Stimulated activated CD8-positive, alpha-beta memory T cell treated with anti-CD3 and anti-CD28 coated beads, Interleukin-12 subunit alpha, Interleukin-12 subunit beta, amount 100 ng/mL, for 4 hours (primary cell): ENCODE measurements around the gene ELFN1.

Experiments
- DNase-seq: peaks from one replicate; pipeline ENCODE4 v3.0.0-alpha.2; 2020; ENCODE audit warnings: low read depth

ELFN1 gene

DNA sequence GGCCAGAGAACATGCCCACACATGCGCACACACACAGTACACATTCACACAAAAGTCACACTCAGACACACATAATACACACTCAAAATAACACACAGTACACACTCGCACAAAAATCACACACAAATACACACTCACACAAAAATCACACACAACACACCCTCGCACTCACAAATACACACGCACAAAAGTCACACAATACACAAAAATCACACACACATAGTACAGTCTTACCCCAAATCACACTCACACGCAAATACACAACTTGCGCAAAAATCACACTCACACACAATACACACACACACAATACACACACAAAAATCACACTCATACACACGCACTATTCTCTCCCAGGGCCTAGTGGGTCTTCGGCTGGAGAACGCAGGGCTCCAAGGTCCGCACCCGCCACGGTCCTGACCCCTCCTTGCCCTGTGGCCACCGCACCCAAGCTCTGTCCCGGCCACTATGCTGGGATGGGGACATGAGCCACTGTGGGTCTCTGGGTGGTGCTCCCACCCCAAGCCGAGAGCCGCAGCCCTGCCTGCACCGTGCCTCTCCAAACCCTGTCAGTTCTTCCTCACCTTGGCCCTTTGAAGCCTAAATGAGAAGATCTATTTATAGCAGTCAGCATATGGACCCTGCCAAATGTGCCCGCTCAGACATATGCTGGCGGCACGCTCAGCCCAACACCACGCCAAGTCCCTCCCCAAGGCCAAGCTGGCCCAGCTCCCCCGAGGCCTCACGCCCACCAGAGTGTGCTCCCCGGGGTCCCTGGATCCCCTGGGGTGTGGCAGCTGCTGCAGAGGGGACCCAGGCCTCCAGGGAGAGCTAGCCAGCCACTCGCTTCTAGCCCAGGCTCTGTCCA lies 55.9 kb downstream of the ELFN1 start:
- DNase-seq = no peak

DNA sequence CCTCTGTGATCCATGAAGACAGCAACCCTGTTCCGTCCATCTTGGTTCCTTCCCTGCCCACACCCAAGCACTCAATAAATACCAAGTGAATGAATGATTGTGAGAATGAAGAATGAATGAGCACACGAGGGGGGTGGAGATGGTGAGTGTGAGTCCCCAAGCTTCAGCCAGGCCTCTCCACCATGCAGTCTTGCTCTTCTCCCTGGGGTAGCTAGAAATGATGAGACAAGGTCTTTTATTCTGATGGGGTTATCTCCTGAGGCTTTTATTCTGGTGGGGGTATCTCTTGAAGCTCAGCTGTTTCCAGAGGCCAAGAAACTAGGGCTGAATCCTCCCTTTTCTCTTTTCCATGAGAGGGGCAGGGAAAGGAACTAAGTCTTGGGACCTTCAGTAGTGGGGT lies 57.0 kb downstream of the ELFN1 start:
- no peak for DNase-seq

DNA sequence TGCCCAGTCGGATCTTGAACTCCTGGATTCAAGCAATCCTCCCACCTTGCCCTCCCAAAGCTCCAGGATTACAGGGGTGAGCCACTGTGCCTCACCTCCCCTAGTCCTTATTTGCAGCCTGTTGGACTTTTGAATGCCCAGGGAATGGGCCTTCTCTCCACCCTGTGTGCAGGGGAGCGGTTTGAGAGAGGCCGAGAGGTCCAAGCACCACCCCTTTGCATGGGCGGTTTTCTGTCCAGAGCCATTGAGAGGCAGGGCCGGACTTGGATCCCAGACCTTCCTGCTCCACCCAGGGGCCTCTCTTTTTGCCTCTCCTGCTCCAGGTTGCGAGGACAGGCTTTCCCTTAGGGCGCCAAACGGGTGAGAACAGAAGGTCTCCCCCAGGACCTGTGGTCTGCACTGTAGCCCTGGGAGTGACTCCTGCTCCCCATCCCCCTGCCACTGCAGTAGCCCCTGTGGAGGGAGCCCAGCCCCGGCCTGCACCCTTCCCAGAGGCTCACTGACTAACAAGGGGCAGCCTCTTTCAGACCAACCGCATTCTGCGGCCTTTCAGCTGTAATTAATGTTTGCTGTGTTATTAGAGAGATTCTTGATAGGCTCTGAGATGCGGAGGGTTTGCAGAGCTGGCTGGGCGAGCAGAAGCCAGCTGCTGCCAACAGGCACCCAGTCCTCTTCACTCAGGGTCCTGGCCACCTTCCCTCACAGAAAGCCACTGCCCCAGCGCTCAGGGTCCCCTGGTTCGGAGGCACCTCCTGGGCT lies 57.9 kb downstream of the ELFN1 start:
- no peak for DNase-seq

DNA sequence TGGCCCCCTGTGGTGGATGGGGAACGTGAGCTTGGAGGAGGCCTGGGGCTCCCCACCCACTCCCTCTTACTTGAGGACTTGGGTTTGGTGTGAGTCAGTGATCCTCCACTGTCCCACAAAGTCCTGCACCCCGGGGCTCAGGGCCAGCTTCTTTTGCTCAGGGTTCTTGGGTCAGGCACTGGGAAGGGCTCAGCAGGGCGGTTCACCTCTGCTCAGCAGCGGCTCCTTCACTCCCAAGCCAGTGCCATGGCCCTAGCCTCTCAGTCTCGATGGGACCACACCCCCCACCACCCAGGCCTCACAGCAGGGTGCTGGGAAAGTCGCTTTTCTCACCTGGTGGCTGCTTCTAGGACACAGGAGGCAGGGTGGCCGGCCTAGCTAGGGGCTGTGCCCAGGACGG lies 59.1 kb downstream of the ELFN1 start:
- DNase-seq = no peak

DNA sequence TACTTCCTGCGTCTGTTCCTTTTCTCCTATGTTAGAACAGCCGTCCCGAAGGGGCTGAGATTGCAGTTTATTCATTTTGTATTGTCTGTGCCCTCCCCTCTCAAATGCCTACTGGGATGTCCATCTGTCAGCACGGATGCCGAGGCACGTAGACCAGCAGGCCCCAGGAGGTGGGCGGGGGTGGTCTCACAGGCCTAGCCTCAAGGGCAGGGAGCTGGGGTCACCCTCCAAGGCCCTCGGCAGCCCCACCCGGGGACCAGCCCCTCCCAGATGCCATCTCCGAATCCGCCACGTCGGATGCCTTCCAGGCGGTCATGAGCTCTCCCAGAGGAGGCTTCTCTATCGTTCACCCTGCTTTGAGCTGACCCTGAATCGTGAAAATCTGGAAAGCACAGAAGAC lies 59.7 kb downstream of the ELFN1 start:
- DNase-seq = no peak

DNA sequence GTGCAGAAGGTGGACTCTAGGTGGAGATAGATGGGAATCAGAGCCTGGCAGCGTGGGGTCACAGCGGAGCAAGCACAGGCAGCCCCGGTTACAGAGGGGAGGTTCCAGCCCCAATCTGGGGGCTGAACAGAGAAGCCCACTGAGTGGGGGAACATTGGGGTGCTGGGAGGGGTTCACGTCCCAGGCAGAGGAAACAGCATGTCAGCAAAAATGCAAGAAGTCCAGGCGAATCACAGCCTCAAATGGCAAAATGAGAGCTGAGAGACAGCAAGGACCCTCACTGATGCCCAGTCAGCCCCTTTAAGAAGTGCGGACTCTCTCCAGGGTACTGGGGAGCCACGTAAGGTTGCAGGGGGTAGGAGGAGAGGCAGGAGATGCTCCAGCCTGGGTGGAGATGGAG lies 62.0 kb downstream of the ELFN1 start:
- no peak for DNase-seq

DNA sequence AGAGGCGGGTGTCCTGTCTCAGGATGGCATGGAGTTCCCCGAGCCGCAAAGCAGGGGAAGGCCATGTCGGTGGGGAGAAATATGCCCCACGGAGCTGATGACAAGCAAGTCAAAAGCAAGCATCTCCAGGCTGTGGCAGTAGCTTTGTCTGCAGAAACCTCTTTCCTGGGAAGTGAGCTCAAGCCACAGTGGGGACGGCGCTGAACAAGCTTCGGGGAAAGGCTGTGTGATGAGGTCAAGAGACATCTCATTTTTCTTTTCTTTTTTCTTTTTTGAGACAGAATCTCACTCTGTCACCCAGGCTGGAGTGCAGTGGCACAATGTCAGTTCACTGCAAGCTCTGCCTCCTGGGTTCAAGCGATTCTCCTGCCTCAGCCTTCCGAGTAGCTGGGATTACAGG lies 62.6 kb downstream of the ELFN1 start:
- no peak for DNase-seq

DNA sequence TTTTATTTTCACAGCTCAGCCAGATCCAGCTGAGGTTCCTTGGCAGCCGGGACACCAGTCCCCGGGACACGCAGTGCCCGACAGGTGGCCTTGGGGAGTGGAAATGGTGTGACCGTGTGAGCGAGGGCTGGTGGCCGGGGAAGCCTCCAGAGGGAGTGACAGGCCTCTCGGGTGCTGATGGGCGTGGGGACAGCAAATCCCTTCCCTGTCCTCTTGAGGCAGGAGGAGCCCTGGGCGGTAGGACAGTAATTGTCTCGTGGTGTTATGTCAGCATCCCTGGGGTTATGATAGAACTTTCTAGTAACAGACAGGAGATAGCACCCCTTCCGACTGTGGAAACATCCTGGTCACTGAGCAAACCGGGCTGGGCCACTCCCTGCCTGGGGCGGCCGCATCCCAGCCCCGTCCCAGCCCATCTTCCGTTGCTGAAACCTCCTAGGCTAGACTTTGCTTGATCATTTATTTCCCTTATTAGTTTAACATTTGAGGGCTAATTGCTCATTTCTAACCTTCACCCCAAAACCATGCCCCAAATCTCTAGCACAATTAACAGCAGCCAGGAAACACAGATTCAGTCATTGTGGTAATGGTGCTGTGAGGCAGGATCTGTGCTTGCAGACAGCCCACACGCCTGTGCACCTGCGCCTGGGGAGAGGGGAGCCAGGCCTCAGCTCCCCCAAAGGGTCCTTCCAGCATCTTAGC lies 63.3 kb downstream of the ELFN1 start:
- DNase-seq = no peak

DNA sequence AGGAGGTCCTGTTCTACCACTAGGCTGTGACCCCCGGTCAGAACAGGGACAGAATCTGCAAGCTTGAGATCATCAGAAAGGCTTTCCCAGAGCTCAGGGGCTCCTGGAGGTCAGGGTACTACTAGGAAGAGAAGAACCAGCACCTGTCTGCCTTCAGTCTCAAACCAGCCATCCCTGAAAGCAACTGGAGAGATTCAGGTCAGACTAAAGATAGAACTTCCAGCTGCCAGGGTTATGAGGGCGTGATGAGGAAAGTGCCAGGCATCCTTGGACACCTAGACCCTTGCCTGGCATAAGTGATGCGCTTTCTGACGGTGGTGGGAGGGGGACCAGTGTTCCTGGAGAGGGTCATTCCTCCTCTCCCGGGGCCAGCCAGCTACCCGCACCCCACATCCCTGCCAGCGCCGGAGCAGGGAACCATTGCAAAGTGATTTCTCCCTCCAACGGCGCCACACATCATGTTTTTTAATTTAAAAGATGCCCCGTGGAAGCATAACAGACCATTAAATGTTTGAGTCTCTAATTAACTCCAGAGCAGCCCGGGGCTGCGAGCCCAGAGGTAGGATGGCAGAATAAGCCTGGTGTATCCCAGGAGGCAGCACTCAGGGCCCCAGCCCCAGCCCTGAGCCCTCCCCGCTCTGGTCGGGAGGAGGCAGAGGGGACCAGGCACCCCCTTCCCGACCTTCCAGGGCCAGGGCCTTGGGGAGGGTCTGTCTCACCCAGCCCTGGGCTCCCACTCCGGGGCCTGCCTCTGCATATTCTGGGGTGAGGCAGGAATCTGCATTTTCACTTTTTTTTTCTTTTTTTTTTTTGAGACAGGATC lies 64.0 kb downstream of the ELFN1 start:
- DNase-seq = no peak

DNA sequence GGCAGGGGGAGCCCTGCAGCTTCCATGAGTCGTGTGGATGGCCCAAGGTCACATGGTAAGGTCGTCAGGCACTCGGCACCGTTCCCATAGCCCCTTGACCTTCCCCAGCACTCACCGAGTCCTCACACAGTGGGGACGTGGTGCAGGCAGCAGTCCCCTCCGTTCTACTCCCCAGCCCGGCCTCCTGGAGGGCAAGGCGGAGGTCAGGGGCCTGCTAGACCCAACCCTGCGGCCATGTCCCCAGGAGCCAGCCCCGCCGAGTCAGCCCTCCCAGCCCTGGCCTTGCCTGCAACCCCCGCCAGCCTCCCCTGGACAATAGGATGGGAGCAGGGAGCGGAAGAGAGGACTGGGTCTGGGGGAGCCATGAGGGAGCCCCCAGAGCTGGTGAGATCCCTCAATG lies 65.2 kb downstream of the ELFN1 start:
- DNase-seq = no peak

DNA sequence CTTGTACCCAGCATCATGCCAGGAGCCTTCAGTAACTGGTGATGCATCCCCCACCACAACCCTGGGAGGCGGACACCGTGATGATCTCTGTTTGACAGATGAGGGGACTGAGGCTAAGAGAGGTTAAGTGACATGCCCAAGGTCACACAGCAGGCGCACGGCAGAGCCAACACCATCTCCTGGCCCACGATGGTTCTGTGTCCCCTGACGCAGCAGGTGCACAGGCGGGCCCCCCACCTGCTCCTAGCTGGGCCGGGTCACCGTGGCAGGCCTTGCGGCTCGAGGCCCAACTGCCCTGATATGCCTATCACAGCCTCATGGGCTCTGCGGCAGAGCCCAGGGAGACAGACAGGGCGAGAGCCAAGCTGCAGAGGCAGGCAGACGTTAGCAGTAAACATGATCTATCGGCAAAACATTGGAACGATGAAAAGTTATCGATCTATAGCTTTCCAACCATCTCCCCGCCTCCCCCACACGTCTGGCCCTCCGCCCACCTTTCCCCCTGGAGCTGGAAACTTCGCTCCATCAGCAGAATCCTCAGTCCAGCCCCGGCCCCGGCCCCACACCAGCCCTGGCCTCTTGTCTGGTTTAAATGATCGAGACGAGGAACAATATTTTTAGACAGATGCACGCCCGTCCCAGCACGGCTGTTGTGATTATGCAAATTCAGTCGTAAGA lies 65.9 kb downstream of the ELFN1 start:
- DNase-seq = no peak

DNA sequence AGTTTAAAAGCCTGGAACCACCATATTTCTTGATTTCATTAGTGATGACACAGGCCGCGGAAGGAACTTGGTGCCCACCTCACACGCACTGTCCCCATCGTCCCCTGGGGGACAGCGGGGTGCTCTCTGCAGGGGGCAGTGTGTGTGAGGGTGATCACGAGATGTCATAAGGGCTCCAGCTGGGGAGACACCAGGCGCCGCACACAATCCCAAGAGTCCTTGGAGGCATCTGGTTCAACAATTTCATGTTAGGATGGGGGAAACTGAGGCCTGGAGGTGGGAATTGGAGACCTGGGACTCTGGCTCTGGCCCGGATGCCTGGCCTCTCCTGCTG lies 66.4 kb downstream of the ELFN1 start:
- no peak for DNase-seq

DNA sequence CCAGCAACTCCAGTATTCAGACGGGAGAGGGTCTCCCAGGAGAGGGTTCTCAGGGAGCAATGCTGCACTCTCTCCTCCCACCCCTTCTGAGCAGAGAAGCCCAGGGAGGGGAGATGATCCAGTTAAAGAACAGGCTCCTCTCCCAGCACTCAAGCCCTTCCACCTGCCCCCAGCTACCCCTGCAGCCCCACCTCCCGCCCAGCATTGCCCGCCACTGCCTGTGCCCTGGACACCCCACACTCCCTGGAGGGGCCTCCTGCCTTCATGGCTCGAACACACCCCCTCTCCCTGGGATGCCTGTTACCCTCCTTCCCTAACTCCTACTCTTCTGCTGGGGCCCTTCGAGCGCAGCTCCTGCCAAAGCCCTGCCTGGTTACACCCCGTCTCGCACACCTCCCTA lies 66.8 kb downstream of the ELFN1 start:
- DNase-seq = no peak

DNA sequence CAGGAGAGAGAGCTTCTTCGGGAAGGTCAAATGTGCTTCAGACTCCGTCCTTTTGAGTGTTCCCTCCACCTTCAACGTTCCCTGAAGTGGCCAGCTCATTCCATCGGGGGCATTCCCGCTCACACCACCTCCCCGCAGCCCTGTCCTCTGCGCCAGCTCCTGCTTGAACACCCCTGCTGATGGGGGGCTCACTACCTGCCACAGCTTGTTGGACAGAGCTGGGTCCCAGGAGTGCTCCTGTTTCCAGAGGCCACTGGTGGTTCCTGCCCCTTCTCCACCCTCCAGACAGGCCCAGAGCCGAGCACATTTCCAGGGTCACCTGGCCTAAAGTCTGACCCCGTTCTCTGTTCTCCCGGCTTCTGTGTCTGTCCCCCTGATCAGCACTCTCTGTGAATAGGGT lies 67.4 kb downstream of the ELFN1 start:
- DNase-seq = no peak

DNA sequence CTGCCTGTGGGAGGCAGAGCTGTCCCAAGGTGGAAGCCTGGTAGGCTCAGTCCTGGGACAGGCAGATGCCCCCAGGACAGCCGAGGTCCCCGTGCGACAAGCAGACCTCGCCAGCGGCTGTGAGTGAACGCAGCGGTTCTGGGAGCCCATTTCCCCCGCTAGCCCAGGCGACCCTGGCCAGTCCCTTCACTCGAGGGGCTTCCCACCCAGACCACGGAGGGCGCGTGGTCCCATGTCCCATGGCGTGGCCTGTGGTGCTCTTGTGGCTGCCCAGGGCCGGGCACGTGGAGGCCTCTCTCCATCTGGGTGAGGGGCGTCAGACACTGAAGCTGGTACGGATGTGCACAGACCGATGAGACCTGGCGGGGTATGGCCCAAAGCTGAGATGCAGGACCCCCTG lies 67.9 kb downstream of the ELFN1 start:
- no peak for DNase-seq

DNA sequence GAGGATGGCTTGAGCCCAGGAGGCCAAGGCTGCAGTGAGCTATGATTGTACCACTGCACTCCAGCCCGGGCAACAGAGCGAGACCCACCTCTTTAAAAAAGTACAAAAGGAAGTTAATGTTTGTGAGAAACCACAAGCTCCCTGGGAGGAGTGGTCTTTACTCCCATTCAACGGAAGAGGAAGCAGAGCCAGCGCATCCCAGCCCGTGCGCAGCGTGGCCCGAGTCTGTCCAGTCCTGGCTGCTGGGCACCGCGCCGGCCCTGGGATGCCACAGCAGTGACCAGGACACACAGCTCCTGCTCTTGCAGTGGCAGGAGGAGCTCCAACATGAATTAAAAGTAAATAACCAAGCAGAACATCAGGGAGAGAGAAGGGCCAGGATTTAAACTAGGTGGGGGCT lies 68.4 kb downstream of the ELFN1 start:
- no peak for DNase-seq

DNA sequence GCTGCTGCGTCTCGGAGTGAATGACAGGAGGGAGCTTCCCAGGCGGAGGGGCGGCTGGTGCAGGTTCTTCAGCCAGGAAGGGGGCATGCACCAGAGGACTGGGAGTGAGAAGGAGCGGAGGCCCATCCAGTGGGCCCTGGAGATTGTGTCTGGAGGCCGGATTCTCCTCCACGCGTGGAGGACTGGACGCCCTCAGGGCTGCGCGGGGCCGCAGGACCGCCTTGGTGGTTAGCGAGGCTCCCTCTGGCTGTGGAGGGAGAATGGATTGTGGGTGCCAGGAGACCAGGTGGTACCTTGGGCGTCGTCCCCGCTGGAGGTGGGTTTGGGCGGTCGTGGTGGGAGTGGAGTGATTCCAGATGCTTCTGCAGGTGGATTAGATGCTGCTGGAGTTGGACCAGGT lies 68.9 kb downstream of the ELFN1 start:
- DNase-seq = no peak

DNA sequence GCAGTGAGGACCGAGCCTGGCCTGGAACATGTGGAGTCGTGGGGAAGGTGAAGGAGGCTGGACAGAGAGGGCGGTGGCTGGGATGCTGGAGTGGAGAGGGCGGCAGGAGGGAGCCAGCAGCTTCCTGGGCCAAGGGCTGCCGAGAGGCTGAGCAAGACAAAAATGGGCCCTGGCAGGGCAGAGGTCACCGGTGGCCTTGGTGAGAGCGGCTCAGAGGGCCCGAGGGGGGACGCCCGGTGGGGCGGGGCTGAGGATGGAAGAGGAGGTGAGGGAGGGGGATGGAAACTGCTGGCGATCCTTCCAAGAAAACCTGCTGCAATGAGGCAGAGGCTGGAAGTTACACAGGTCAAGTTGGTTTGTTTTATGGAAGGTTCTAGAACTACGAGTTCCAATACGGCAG lies 69.5 kb downstream of the ELFN1 start:
- DNase-seq = no peak

DNA sequence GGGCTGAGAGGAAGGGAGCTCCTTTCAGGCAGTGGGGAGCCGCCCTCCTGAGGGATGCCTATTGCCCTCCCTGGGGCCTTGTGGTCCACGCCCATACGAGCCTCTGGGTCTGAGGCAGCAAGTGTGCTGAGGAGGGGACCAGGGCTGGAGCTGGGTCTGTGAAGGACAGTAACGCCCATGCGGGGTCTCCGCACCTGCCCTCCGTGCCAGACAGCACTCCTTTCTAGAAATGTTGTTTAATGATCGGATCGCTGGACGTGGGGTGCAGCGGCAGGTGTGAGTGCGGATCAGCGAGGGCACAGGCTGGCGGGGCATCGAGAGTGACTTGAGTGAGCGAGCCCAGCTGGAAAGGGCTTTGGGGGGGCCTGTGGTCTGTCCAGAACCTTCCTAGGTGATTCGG lies 70.1 kb downstream of the ELFN1 start:
- no peak for DNase-seq

DNA sequence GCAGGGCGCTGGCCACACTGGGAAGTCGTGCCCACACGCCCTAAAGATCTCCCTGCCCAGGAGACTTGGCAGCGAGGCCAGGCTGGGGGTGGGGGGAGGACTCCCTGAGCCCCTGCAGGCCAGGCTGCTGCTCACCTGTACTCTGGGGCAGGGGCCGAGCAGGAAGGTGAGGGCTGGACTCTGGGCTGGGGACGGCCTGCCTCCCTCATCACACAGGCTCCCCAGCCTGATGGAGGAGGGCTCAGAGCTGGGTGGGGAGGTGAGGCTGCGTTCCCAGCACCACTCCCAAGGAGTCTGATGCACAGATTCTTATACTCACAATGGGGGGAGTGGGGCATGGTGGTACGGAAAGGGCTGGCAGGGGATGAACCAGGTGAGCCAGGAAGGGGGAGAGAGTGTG lies 71.2 kb downstream of the ELFN1 start:
- no peak for DNase-seq

DNA sequence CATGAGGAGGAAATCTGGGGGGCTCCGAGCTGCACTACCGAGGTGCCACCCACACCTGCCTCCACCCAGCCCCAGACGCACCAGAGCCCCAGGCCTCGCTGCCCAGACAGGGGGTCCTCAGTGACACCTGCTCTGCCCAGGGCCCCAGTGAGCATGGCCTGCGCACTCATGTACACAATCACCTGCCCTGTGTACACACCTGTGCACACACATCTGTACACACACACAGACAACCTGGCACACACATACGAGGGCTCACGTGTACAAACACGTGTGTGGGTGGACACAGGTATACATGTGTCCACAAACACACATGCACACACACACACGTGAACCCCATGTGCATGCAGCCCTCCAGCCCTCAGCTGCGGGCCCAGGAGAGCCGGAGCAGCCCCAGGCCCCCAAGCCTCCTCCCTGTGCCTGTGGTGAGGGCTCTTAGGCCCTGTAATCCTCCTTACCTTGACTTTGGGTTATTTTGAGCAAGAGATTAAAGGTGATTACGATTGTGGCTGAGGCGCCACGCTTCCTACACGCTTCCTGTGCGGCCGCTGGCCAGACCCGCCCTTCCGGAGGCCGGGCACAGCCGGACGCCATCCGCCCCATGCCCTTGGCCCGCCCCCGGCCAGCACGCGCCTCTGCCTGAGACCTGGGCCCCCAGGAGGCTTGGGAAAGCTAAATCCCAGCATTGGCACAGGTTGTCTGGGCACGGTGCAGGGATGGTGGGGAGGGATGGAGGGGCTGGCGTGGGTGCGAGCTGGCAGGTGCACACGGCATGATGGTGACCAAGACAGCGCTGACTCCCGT lies 71.9 kb downstream of the ELFN1 start:
- no peak for DNase-seq
